ENCODE measurements around the gene THOC5. TPM values are rescaled to one million over a fixed set of nuclear protein-coding genes. Genes with fewer than 3 reads are reported as not detected.
"Not testable (repeated sequence)": the region's sequence is repeated elsewhere in the genome, so short reads cannot be mapped to it uniquely, and the experiment has no call there.

THOC5 gene
- total and polyA plus RNA-seq, 2 of the 4 experiments (the other 2 are of a cell fraction) = 68.4 to 73.7 TPM

- TF ChIP-seq CEBPB (IDR thresholded peaks at IDR 0.05; ENCODE audit: low read depth, low read length) (no peak), MXI1 (IDR thresholded peaks at IDR 0.05; ENCODE audit: borderline replicate concordance, low read depth, low read length) (no peak), CTCF (conservative IDR thresholded peaks at IDR 0.05; ENCODE audit: low read depth, low read length) (no peak)
These were observed 45.1 kb upstream of the THOC5 start (continued) for GRCh38 chr22:29598684-29599020.

GRCh38 chr22:29597871-29598683 is 44.5 kb upstream of the THOC5 start:
- H2AK5ac ChIP-seq (ENCODE audit: low read depth, low read length); ATAC-seq (ENCODE audit: low read depth); H4K91ac ChIP-seq (ENCODE audit: insufficient read depth, low read depth, low read length); H2AFZ ChIP-seq (replicated peaks; ENCODE audit: low read length, poor library complexity); intact Hi-C loops (cut with micrococcal nuclease); H3K14ac ChIP-seq (replicated peaks; ENCODE audit: low read depth, low read length); H4K8ac ChIP-seq (ENCODE audit: low read depth in 2 of 2, low read length in 2 of 2); H3K9me3 ChIP-seq (ENCODE audit: control insufficient read depth, insufficient read depth, low read length); BruUV-seq (replicated peaks); H3K18ac ChIP-seq (ENCODE audit: low read depth, low read length); H3K79me1 ChIP-seq (ENCODE audit: low read depth in 1 of 2, low read length in 2 of 2); DNase-seq; dilution Hi-C loops (cut with HindIII; ENCODE audit: low sequenced_read_pairs, unreplicated experiment); CTCF ChIA-PET; H3K4me3 ChIP-seq (ENCODE audit: insufficient read depth, low read depth, low read length); H3K27me3 ChIP-seq (ENCODE audit: control insufficient read depth, insufficient read depth, low read length); H3K56ac ChIP-seq (ENCODE audit: extremely low read depth, insufficient read depth, low read length); H3K4me2 ChIP-seq (ENCODE audit: low read depth, low read length); H3K9me1 ChIP-seq (ENCODE audit: insufficient read depth, low read length); H3K9ac ChIP-seq (ENCODE audit: low read depth, low read length); in situ Hi-C loops (cut with MboI; ENCODE audit: low sequenced_read_pairs); H2BK120ac ChIP-seq (ENCODE audit: low read depth, low read length); H2BK15ac ChIP-seq (ENCODE audit: low read depth, low read length); H4K5ac ChIP-seq (ENCODE audit: low read depth, low read length); H3K27ac ChIP-seq (ENCODE audit: insufficient read depth, low read length); H4K20me1 ChIP-seq (ENCODE audit: insufficient read depth, low read length); H3K36me3 ChIP-seq (ENCODE audit: control insufficient read depth, insufficient read depth, low read length); H2BK20ac ChIP-seq (ENCODE audit: low read depth, low read length); H2BK5ac ChIP-seq (ENCODE audit: low read depth, low read length, poor library complexity, severe bottlenecking); POLR2A ChIA-PET (ENCODE audit: unreplicated experiment); H3K23ac ChIP-seq (ENCODE audit: low read depth, low read length); H2AK9ac ChIP-seq (replicated peaks; ENCODE audit: low read depth, low read length, poor library complexity); H3K4me1 ChIP-seq (ENCODE audit: control insufficient read depth, insufficient read depth, low read length); H3K4ac ChIP-seq (ENCODE audit: low read depth, low read length): not testable (repeated sequence)
- WGBS, 2 experiments (ENCODE audit: extremely low coverage in 2 of 2, insufficient read length in 1 of 2) = 97% methylated on average over 27 of the region's 57 CpGs; no CpG with 5 or more reads in 1 of the 2 experiments
